ENCODE measurements around the gene TTC6.

TTC6 gene

DNA sequence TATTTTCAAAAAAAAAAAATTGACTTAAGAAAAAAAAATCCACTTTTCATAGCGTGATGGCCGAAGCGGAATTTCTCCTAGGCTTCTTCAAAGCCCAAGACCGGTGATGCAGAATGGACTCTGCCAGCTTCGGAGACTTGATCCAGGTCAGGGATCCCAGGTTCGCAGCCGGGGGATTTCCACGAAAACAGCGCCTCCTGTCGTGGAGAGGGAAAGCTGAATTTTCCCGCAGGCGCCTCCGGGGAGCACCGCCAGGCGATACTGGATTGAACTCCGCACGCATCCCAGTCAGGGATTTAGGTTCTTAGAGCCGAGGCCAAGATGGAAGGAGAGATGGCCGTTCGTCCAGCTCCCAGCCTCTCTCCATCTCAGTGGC is 2.1 kb downstream of the TTC6 start:
- no peak for DNase-seq (ENCODE audit: low spot score)

DNA sequence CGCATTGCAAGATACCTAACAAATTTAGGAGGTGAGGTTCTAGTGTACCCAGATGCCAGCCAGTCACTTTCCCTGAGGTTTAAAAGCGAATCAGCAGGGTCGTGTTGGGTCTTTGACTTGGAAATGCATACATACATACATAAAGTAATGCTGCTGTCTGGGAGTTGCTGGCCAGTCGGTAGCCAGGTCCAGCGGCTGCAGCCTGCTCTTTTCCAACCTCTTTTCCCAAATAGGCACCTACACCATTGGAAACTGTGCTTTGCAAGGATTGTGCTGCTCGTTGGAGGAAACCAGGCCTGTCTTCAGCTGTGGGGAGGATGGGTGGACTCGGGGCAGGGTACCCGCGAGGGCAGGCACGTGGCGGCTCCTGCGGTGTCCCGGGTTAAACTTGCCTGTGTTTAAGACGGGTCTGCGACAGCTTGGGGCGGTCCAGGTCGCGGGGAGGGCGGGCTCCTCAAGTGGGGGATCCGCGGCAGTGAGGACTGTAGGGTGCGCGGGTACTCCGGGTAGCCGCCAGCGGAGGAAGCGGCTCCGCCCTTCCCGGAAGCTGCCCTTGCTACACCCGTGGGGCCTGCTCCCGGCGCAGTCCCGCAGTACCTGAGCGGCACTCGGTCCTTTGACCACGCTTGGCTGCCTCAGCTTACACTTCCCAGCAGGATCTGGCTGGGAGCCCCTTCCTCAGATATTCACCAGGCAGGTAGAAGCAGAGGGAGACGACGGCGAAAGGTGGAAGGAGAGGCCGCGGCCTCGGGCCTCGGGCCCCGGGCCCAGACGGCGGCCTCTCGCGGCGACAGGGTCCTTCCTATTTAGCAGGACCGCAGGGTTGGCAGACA is 2.7 kb downstream of the TTC6 start:
- no peak for DNase-seq (ENCODE audit: low spot score)

DNA sequence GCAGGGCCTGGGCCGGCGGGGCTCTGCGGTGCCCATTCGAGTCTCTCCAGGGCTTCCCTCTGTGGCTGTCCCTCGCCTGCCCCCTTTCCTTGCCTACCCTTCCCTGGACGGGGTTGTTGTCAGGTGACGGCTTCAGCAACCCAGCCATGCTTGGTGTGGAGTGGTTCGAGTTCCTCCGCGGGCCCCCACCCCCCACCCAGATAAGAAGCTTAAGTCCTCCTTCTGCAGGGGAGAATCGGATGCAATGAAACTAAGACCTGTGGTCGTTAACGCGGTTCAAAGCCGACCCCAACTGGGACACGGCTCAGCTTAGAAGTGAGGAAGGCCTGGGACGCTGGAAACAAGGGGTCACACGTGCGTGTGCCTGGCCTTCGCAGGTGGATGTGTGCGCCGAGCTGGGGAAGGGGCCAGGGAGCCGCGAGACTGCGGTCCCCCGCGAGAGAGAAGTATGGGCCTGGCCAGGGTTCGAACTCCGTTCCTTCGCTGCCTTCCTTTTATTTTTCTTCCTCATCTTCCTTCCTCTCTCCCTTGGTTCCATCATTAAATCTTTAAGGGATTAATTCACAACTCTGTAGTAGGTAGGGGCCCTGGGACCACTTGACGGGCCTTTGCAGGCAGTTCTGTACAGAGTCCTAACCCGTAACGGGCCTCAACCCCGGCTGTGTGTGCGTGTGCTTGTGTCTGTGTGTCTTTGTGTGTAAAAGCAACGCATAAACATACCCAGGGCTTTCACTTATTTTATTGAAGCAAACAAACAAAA is 3.5 kb downstream of the TTC6 start:
- no peak for DNase-seq (ENCODE audit: low spot score)

DNA sequence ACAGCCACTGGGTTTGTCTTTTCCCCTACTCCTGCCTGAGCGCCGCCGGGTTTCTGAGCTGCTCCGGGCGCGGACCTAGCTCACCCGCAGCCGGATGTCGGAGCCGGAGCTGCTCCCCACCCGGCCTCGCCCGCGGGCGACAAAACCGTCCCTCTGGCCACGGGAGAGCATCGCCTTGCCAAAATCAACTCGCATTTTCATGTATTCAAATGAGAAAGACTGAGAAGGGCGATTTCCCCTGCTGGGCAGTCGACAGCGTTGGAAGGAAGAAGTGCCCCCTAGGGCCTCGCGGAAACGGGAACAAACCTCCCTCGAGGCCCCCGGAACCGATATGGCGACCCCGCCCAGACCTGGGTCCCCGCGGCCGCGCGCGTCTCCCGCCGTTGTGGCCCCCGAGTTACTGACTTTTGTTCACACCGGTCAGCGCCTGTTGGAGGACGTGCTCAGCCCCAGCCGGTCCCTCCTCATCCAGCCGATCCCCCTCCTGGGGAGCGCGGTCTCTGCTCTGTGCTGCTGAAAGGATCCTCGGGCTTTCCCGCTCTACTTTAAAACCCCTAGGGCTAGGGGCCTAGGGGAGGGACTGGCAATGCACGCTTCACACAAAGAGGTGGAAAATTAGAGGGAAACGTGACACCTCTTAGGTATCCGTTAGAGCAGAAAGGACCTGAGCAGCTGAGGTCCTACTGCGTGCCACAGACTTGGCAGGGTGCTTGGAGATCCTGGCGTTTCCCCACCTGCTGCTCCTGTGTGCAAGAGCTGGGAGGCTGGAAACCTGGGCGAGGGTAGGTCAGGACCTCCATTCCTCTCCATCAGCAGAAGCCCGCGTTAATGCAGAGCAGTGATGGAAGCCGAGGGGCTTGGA is 4.3 kb downstream of the TTC6 start:
- no peak for DNase-seq (ENCODE audit: low spot score)

DNA sequence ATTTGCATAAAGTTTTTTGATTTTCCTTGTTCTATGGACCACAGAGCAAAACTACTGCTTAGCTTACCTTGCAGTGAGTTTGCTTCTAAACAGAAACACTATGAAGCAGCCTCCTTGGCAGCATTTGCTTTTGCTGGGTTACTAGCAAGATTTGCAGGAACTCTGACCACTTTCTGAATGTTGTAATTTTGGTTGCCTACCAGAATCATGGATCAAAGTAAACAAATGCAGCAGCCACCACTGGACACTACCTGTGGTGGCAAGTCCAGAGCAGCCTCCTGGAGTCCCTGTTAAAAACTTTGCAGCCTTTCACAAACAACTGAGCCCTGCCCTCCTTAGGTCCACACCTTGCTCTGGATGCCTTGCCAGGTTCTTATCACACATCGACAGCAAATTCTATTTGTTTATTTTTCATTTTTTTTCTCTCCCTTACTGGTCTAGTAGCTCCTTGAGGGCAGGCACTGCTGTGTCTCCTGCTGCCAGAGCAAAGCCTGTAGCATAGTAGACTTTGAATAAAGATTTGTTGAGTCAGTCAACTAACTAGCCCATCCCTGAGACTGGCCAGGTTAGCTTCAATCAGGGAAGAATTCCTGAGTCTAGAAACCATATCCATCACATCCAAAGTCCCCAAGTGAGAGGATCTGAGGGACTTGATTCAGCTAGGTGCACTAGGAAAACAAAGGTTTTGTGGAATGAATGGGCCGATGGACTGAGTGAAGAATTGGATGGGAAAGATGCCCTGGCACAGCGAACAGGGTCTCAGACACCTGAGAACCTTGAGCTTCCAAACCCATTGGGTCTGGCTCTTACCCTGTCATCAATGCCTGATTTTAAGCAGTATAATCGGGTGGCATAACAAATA is 5.7 kb downstream of the TTC6 start:
- DNase-seq (ENCODE audit: low spot score): no peak

DNA sequence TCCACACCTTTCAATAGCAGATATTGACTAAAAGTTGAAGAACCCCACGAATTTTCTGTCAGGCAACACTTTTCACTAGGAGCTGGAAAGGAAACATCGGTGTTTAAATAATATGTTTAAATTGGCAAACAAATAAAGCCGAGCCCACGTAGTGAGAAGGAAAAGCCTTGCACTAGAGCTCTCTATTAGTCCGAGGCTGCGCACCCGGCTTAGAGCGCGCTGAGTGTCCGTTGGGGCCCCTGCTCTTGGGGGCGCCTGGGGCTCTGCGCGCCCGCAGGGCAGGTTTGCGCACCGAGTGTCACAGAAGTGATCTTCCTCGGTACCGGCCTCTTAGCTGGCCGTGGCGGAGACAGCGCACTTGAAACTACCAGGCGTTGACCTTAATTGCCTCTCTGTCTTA is 6.4 kb downstream of the TTC6 start:
- DNase-seq (ENCODE audit: low spot score): no peak

DNA sequence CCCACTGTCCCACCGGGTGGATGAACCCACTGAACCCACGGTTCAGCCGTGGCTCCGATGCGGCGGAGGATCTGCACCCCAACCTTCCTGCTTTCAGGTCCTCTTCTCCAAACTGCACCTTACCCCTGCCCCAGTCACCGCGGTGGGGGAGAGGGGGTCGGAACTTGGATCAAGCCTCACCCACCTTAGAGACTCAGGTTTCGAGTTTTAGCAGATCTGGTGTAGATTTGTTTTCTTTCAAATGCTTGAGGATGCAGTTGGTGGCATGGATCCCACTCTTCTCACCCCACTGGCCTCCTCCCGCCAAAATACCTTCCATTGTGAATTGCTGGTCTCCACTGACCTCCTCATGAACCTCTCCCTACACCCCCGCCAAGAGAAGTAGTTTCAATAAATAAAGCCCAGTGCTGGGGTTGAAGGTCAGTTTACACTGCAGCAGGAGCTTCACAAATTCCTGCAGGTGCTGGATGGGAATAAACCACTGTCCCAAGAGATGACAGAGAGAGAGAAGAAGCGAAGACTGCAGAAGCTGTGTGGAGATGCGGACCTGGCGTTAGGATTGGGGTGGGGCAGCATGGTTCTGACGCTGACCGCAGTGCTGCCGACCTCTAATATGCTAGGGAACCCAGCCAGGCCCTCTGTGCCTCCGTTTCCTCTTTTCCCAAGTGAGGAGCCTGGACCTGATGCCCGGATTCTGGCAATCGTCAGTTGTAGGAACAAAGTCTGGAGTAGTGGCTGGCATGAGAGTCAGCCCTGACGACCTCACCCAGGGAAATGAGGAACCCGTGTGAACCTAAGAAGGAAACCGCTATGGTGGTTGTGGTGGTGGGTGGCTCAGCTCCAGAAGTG is 7.4 kb downstream of the TTC6 start:
- no peak for DNase-seq (ENCODE audit: low spot score)

DNA sequence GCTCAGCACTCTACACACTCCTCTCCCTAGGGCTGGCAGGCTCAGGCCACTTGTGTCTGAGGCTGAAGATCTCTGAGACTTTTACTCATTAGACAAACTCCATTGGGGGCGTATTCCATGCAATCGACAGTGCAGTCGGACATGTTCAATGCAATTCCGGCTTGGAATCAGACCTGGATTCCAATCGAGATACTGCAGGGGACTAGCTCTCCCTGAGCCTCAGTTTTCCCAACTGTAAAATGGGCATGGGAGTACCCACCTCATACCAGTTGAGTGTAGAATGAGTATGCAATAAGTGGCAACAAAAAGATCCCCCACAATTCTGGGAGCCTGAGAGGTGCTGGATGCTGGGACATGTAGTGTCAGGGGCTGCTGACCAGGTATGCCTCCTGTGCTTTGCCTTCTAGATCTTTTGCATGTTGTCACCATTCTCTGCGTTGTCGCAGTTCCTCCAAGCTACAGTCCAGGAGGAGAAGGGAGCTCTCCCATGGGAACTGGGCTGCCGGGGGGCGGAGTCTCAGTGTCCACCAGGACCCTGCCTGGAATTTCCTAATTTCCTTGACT is 8.3 kb downstream of the TTC6 start:
- DNase-seq (ENCODE audit: low spot score): no peak

DNA sequence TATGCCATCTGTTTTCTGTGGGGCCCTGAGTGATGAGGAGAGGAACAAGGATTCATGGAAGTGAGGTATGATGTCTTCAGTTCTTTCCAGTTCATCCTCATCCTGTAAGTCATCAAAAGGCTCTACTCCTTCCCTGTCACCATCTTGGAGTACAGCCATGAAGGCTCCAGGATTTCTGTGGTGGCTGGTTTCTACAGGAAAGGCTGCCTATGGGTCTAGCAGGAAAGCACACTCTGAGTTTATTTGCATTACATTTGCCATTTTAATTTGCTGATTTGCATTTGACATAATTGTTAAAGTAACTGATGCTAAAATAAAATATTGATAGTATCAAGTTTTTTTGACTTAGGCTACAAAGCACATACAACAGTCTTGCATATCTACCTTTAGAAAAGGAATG is 11.2 kb downstream of the TTC6 start:
- DNase-seq (ENCODE audit: low spot score): no peak

DNA sequence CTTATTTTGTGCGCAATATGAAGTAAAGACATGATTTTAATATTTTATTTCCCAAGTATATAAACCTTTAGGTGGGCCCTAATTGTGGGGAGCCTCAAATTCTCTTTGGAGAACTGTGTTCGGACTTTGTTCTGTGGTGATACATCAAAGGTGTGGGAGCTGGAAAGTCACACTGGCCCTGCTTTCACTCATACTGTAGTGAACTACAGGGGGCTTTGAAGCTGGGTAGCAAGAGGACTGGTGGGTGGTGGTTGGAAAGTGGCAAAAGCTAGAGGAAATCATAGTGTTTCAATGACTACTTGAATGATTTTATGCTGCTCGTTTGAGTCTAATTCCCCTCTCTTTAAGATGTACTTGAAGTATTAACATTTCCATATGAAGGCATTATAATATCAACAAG is 13.2 kb downstream of the TTC6 start:
- DNase-seq (ENCODE audit: low spot score): no peak

DNA sequence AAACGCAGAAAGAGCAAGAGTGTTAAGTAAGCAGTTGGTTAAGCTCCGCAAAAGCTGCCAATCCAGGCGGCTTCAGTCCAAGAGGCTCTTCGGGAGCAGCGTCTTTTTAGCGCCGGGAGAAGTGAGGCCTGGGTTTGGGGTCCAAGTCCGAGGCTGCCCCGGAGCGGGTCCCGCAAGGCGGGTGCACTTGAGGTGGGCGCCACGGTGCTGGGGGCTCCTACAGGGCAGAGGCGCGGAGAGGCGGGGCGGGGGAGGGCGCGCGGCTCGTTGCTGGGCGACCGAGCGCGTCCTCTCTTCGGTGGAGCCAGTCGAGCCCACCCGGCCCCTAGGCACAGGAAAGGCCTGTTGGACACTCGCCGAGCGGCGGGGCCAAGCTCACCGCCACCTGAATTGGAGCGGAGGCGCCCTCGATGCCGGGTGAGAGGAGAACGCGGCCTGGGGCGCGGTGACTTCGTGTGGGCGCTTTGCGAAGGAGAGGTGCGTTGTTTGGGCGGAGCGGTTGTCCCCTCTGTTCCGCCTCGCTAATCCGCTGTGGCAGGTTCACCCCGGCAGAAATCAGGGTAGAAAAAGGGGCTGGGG is 15.6 kb downstream of the TTC6 start:
- DNase-seq (ENCODE audit: low spot score): no peak

DNA sequence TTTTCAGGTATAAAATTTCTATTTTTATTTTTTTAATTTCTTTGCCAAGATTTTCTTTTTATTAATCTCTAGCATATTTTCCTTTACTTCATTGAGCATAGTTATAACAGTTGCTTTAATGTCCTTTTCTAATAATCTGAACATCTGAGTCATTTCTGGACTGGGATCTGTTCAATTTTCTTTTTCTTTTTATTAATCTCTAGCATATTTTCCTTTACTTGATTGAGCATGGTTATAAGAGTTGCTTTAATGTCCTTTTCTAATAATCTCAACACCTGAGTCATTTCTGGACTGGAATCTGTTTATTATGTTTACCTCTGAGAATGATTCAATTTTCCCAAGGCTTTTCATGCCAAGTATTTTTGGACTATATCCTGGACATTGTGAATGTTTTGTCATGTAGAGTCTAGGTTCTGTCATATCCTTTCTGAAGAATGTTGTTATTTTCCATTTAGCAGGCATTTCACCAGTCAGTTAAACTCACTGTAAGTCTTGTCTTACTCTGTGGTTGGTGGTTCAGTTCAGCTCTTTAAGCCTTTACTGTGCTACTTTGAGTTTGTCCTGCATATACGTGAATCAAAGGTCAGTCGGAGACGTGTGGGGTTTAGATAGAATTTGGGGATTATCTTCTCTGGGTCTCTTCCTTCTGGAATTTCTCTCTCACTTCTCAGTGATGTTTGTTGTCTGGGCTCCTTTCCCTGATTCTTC is 20.3 kb downstream of the TTC6 start:
- DNase-seq (ENCODE audit: low spot score): no peak

DNA sequence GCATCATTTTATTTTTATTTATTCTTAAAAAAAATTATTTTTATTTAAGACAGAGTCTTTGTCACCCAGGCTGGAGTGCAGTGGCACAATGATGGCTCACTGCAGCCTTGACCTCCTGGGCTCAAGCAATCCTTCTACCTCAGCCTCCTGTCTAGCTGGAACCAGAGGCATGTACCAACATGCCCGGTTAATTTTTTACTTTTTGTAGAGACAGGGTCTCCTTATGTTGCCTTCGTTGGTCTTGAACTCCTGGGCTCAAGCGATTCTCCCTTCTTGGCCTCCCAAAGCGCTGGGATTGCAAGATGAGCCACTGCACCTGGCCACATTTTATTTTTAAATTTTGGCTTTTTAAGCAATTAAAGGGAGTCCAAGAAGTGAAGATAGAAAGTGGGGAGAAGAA is 21.4 kb downstream of the TTC6 start:
- DNase-seq (ENCODE audit: low spot score): no peak

DNA sequence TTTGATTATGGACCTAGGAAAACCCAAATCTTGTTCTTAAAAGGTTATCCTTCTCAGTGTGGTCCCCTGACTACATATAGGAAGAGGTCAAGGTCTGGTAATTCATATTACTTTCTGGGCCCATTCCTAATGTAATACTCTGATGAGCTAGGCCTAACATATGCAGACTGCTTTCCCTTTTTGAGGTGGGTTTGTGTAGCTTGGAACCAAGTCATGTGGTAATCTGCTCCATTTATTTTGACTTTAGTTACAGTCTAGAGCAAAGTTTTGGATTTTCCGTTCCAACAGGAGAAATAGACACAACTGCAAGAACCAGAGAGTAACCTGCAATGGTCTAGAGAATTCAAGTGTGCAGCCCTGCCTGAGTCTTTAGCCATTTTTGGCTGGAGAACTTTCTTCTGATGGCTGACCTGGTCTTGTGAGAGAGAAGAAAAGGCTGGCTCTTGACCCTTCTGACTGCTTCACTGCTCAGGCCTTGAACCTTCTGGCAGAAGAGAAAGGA is 22.5 kb downstream of the TTC6 start:
- no peak for DNase-seq (ENCODE audit: low spot score)

DNA sequence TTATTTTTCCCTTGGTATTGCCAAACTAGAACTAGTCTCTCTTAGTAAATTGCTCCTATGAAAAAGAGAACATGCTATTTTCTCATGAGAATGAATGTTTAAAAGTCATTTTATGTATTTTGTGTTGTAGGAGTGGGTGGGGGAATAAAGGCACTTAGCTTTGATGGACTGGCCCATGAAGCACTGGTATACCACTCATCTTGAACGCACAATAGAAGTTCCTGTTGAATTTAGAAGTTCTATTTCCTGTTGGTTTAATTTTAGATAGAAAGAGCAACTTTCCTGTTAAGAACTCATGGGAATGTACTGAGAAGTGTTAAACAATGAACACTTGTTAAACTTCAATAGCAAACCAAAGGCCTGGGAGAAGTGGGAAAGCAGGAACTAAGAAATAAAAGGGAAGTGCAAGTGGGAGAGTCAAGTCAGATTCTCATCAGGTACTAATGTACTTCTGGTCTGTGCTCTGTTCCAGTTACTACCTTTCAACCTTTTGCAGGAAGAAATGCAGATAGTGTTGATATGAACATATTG is 23.1 kb downstream of the TTC6 start:
- no peak for DNase-seq (ENCODE audit: low spot score)

DNA sequence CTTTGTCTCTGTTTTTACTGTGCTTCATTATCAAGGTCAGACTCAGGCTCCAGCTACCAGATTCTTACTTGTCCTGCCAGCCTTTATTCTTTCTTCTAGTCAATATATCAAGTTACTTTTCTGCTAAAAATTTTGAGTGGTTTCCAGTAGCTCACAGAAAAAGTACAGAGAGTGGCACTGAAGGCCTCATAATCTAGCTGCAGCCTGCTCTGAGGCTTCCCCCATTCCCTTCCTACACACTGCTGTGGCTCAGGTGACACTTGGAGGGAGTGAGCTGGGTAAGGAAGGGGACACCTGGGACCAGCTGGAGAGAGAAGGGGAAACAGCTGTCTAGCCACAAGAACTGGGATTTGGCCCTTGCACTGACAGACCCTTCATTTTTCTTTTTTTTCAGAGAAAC is 25.4 kb downstream of the TTC6 start:
- DNase-seq (ENCODE audit: low spot score): no peak

DNA sequence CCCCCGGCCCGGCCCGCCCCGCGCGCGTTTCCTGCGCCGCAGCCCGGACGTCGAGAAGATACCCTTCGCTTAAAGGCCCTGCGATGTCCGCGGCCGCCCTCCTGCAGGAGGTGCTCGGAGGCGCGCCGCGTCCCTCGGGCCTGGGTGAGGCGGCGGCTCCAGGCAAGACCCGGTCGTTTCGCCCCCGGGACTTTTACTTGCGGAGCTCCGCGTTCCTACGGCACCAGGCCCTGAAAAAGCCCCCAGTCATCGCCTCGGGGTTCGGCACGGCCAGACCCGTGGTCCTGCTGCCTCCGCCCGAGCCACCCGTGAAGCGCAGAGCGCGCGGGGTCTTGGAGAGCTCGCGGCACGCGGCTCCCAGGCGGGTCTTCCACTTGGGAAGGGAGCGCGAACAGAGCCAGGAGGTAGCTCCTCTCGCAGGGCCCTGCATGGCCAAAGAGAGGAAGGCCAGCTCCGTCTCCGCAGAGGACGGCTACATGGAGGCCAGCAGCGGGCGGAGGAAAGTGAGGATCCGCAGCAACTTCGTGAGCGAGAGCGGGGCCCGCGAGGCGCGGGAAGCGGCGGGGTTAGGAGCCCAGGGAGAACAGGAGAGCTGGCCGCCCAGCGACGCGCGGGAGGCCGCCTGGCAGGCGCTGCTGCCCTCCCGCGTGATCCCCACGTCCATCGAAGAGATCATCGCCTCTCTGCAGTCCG is 26.9 kb downstream of the TTC6 start:
- DNase-seq (ENCODE audit: low spot score): no peak

DNA sequence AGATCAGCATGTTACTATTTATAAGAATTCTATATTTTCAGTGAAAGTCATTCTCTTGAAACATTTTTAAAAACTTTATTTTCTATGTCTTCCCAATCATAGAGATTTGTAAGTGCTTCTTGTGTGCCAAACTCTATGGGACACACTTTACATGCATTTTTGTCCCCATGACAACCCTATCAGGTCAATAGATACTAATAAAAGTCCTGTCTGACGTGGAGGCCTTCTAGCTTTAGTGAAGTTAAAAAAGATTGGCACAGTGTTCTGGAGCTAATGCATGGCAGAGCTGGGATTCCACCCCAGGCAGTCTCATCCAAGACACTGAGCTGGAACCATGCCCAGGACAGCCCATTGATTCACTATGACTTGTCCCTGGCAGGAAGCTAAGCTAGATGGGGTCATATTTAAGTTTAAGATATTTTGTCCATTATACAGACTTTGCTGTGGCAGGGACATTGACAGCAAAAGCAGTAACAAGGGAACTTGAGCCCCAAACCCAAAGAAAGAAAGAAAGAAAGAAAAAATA is 28.1 kb downstream of the TTC6 start:
- DNase-seq (ENCODE audit: low spot score): no peak
